GM19043 (cell line): ENCODE measurements around the gene HCAR1.
"Not testable (repeated sequence)": the region's sequence is repeated elsewhere in the genome, so short reads cannot be mapped to it uniquely, and the experiment has no call there.

ENCODE experiments used
- ATAC-seq: cut with Tn5 transposase; IDR thresholded peaks from one replicate; pipeline ENCODE4 v1.9.1; 2021; ENCODE audit warnings: low read depth; ENCODE audit not compliant: unreplicated experiment

Gene HCAR1

GRCh38 chr12:122722387-122722786 is 8.3 kb downstream of the HCAR1 start:
- ATAC-seq: no peak

DNA sequence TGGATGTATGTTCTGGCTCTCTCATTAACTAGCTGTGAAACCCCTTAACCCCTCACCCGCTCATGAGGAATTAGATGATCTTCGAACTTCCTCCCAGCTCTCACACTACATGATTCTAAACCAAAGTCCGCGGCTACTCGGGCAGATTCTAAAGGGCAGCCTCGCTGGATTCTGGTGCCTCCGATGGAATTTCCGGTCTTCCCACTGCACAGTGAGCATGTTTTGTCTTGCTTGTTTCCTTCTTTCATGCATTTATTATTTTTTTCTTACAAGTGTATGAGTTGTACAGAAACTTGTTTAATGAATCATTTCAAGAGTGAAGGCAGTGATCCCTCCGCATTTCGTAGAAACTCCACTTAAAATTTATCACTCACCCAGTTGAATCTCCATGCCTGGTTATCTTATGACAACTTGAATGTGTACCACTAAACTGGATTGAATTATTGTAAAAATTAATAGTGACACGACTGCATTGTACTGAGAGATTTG is 9.5 kb downstream of the HCAR1 start:
- ATAC-seq: no peak

- ATAC-seq: not testable (repeated sequence)
Measured at GRCh38 chr12:122716658-122717057, 14.0 kb downstream of the HCAR1 start, which contains the start of gene HCAR3. TSS of gene HCAR3 (minus strand) at chr12:122716811. CDS start at chr12:122716737, 74 bp downstream.

GRCh38 chr12:122715211-122715610 is 15.4 kb downstream of the HCAR1 start:
- ATAC-seq: not testable (repeated sequence)

GRCh38 chr12:122713491-122714188 is 17.0 kb downstream of the HCAR1 start:
- not testable (repeated sequence) for ATAC-seq

- not testable (repeated sequence) for ATAC-seq
Measured at GRCh38 chr12:122711266-122711665, 19.4 kb downstream of the HCAR1 start.

- not testable (repeated sequence) for ATAC-seq
Measured at GRCh38 chr12:122710341-122710740, 20.3 kb downstream of the HCAR1 start.

DNA sequence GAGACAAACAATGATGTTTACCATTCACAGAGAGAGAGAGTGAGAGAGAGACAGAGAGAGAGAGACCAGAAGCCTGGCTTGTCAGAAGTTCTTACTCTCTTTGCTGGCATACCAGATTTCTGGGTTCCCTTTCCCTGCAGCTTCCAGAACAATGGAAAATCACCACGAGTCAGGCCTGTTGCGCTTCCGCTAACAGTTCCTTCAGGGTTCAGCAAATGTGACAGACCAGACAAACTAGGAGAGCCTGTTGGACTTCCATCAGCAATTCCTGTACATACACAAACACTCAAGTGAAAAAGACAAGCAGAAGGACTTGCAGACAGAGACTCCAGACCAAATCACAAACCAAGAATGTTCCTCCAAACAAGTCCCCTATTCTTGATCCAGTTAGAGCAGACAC is 21.4 kb downstream of the HCAR1 start:
- not testable (repeated sequence) for ATAC-seq

DNA sequence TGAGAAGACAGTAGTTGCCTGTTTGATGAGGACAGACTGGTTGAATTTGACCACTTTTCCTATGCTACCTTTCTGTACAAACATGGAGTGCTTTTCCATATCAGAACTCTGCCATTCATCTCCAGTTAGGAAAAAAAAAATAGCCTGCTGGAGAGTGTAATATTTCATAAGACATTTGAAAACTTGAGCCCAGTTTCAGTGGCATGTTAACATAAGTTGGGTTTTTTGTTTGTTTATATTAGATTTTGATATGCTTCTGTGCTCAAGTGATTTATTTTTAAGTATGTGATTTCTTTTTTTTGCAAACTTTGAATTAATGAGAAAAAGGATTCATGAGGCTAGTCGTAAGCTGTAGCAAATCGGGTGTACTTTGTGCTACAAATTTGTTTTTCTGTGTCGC is 26.8 kb downstream of the HCAR1 start:
- not testable (repeated sequence) for ATAC-seq

DNA sequence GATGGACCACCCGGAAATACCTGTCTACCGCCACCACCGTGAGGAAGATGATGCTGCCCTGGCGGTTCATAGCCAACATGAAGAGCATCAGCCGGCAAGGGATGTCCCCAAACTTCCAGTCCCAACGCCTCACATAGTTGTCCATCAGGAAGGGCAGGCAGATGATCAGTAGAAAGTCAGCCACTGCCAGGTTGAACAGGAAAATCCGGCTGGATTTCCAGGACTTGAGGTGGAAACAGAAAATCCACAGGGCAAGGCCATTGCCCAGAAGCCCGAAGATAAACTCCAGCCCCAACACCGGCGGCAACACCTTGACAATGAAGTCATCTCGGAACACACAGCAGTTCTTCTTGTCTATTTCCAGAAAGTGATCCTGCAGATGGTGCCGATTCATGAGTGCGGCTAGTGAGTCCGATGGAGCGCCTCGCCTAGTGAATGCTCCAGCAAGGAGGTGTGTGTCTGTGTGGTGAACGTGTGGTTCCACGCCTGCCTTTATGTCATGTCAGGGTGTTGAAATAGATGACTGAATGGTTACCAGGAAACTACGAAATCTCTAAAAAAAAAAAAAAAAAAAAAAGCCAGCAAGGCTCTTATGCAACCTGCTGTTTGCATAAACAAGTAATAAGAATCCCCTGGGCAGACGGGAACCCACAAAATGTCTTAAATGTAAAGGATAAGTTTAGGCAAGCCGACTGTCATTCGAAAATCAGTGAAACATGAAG is 27.6 kb downstream of the HCAR1 start, which contains the start of gene HCAR2:
HCAR2 (minus strand) TSS at position 468 of the 722 bp plus-strand sequence; CDS start at position 394, 74 bp downstream.
- not testable (repeated sequence) for ATAC-seq

- ATAC-seq: not testable (repeated sequence)
Measured at GRCh38 chr12:122701481-122701880, 29.2 kb downstream of the HCAR1 start.

DNA sequence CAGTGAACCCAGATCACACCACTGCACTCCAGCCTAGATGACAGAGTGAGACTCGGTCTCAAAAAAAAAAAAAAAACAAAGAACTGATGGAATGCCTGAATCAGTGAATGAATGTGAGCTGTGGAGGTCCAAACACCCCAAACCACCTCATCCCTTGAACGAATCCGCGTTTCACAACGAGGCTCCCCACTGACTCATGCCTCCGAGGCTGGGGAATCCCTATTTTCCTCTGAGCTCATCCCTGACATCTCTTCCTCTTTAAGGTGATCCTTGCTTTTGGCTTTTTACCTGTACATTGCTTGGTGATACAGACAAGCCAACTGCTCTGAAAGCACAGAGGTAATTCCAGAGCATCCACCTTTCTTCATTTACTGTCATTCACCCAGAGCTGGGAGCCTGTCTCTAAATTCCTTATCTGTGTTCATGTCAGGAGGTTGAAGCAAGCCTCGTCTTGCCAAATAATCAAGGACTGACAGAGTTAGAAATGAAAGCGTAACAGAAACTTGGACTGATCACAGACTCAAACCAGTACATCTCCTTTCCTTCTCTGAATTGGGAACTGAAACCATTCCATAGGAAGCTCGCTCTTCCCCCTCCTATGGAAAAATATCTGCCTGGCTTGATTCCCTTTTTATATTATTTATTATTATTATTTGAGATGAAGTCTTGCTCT is 30.5 kb downstream of the HCAR1 start:
- ATAC-seq: not testable (repeated sequence)

DNA sequence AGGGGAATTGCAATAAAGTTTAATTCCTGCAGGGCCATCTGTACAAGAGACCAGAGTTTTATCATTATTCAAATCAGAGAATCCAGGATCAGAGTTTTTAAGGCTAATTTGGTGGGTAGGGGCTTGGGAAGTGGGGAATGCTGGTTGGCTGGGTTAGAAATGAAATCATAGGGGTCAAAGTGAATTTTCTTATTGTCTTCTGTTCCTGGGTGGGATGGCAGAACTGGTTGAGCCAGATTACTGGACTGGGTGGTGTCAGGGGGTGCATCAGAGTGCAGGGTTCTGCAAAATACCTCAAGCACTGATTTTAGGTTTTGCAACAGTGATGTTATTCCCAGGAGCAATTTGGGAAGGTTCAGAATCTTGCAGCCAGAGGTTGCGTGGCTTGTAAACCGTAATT is 33.7 kb downstream of the HCAR1 start:
- ATAC-seq: not testable (repeated sequence)

DNA sequence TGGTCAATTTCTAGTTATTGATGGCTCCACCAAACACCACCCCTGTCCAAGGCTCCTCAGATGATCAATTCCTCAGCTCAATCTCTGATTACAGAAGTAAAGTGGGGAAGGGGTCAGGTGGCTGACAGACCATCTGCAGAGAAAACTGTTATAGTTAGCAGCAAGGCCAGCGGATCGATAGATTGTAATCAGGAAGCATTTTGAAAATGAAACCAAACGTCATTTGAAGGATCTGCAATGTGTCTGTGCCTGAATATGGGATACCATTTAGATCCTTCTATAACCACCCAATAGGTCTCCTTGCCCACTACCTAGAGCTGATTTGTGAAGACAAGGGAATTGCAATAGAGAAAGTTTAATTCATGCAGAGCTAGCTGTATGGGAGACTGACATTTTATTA is 39.1 kb downstream of the HCAR1 start:
- no peak for ATAC-seq

DNA sequence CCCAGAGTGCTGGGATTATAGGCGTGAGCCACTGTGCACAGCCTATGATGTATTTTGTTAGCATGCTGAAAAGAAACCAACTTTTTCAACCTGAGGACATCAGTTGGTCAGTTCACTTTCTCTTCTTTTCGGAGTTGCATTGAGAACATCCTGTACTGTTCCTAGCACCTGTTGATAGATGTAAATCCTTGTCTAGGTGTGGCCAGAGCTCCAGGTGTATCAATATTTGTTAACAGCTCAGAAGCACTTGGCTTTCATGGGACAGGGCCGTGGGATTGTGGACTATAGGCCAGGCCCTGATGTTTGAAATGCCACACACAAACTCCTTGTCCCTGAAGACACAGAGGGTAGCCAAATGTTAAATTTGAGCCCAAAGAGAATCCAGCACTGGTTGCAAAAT is 42.4 kb downstream of the HCAR1 start:
- no peak for ATAC-seq

DNA sequence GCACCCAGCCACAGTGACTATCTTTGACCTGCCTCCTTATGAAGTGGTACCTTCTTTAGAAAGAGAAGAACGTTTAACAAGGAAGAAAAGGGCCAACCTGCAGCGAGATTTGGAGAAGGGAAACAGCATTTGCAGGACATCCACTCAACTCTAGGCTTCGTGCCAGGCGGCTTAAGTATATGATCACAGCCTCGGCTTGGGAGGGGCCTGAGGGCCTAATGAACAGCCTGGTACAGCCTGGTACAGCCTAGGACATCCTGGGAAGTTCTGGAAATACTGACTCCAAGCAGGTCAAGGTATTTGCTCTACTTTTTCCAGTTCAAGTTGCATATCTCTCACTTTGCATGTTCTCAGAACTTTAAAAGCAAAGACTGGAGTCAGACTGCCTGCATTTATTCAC is 43.6 kb downstream of the HCAR1 start:
- no peak for ATAC-seq

DNA sequence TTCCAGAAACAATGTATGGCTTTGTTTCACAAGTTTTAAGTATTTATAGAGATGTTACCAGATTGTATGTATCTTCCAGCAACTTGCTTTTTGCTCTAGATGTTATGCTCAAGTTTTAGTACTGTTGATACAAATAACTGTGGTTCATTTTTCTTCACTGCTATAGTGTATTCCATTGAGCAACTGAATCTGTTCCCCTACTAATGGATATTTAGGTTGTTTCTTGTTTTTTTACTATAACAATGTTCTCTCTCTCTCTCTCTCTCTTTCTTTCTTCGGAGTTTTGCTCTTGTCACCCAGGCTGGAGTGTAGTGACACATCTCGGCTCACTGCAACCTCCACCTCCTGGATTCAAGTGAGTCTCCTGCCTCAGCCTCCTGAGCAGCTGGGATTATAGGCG is 44.1 kb downstream of the HCAR1 start:
- no peak for ATAC-seq

GRCh38 chr12:122684297-122684813 is 46.3 kb downstream of the HCAR1 start:
- ATAC-seq: no peak

DNA sequence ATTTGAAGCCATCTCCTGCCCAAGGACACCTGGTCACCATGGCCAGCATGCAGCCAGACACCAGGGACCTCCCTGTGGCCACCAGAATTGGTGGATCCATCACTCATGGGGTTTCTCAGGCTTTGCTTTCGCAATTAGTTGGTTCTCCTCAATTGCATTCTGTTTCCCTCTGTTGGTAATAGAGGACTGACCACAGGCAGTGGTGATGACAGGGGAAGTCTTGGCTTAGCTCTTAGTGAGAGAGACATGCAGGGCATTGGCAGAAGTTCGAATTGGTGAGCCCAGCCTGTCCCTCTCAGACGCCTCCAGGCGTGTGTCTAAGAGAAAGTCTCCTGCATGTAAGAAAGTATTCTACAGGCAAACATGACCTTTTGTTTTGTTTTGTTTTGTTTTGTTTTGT is 48.8 kb downstream of the HCAR1 start:
- no peak for ATAC-seq

- not testable (repeated sequence) for ATAC-seq
Measured at GRCh38 chr12:122680989-122681388, 49.7 kb downstream of the HCAR1 start.

DNA sequence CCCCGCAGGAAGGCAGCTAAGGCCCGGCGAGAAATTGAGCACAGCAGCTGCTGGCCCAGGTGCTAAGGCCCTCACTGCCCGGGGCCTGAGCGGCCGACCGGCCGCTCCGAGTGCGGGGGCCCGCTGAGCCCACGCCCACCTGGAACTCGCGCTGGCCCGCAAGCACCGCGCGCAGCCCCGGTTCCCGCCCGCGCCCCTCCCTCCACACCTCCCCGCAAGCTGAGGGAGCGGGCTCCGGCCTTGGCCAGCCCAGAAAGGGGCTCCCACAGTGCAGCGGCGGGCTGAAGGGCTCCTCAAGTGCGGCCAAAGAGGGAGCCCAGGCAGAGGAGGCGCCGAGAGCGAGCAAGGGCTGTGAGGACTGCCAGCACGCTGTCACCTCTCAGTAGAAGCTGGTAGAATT is 53.9 kb downstream of the HCAR1 start:
- ATAC-seq: not testable (repeated sequence)
